ENCODE results near the gene STX18. TPM values are rescaled to one million over a fixed set of nuclear protein-coding genes. Genes with fewer than 3 reads are reported as not detected.

The STX18 gene
- total and polyA plus RNA-seq, 10 of the 15 experiments (the other 5 are each of a cell fraction or from before 2014, with no cell fraction given): 8.2 to 46.6 (median 31.1) TPM

- intact Hi-C loops (cut with micrococcal nuclease; ENCODE audit: unreplicated experiment) (no loop called here), in situ Hi-C loops (cut with MboI) (no loop called here)
- no peak for FAIRE-seq
- BruUV-seq (replicated peaks): no TSS peak
- Histone ChIP-seq H3K9ac (ENCODE audit: control insufficient read depth, insufficient read depth, low read length) (no peak overlapping the region), H3K4me3 (no peak overlapping the region), H3K27me3 (replicated peaks in 1 of 2; ENCODE audit: control insufficient read depth in 2 of 2, insufficient read depth in 2 of 2, low read length in 1 of 2) (no peaks in the 10 kb centered on the region), H3K9me3 (replicated peaks; ENCODE audit: control insufficient read depth, insufficient read depth, low read length) (no peaks in the 10 kb centered on the region), H3K79me2 (ENCODE audit: control insufficient read depth, insufficient read depth, low read length) (peaks cover 40% of the 10 kb centered on the region), H3K4me2 (ENCODE audit: control insufficient read depth, insufficient read depth) (no peak overlapping the region), H3K4me1 (ENCODE audit: control insufficient read depth, insufficient read depth, low read length) (peaks cover 18% of the 10 kb centered on the region), H3K36me3 (ENCODE audit: control insufficient read depth in 2 of 2, insufficient read depth in 2 of 2, low read length in 1 of 2) (peaks cover 5 to 17% of the 10 kb centered on the region in 2 experiments), H2AFZ (ENCODE audit: control insufficient read depth, low read depth, low read length) (no peak overlapping the region), H3K27ac (ENCODE audit: control insufficient read depth, insufficient read depth) (no peak overlapping the region), H4K20me1 (ENCODE audit: control insufficient read depth, insufficient read depth) (no peaks in the 10 kb centered on the region)
- ChIA-PET CTCF (interaction anchor here (0.8 to 1.2 kb wide), 2 partner anchors 21 to 50 kb away, joined by 3 to 4 read pairs; no protein-coding TSS in a partner anchor), RAD21 (ENCODE audit: unreplicated experiment) (interaction anchor here (1.3 kb wide), 1 partner anchor 11 kb away, joined by 3 read pairs; no protein-coding TSS in a partner anchor), SMC1A (ENCODE audit: uncharacterized antibody, unreplicated experiment) (interaction anchor here (0.8 to 14.4 kb wide), 3 partner anchors 8 to 37 kb away, joined by 3 to 175 read pairs (median 5); partner anchors contain the start of gene STX18), POLR2A (interaction anchor here (1.4 kb wide), 1 partner anchor 11 kb away, joined by 3 read pairs; no protein-coding TSS in a partner anchor)
- no peak for DNase-seq (ENCODE audit: low read depth, low spot score)
- 98% methylated on average over 5 of the region's 5 CpGs for WGBS (ENCODE audit: insufficient coverage, insufficient replicate concordance, low lambda C conversion rate, missing lambda C conversion rate)
- TF ChIP-seq KDM1A (IDR thresholded peaks at IDR 0.05; ENCODE audit: borderline replicate concordance): no peak
- no peak for TF ChIP-seq TBL1XR1 (IDR thresholded peaks at IDR 0.05; ENCODE audit: low read depth, low read length)
- ATAC-seq: no peak
Observed at GRCh38 chr4:4529392-4529791, 12.5 kb downstream of the STX18 start.

GRCh38 chr4:4526401-4526800, 15.4 kb downstream of the STX18 start:
- Histone ChIP-seq H3K36me3 (ENCODE audit: control insufficient read depth in 2 of 2, insufficient read depth in 2 of 2, low read length in 1 of 2) (peaks cover 5 to 11% of the 10 kb centered on the region in 2 experiments), H2AFZ (ENCODE audit: control insufficient read depth, low read depth, low read length) (no peak overlapping the region), H3K79me2 (ENCODE audit: control insufficient read depth, insufficient read depth, low read length) (peaks cover 45% of the 10 kb centered on the region), H4K20me1 (ENCODE audit: control insufficient read depth, insufficient read depth) (no peaks in the 10 kb centered on the region), H3K4me2 (ENCODE audit: control insufficient read depth, insufficient read depth) (no peak overlapping the region), H3K4me1 (ENCODE audit: control insufficient read depth, insufficient read depth, low read length) (peaks cover 25% of the 10 kb centered on the region), H3K9ac (ENCODE audit: control insufficient read depth, insufficient read depth, low read length) (no peak overlapping the region), H3K27me3 (replicated peaks in 1 of 2; ENCODE audit: control insufficient read depth in 2 of 2, insufficient read depth in 2 of 2, low read length in 1 of 2) (no peaks in the 10 kb centered on the region), H3K4me3 (no peak overlapping the region), H3K9me3 (replicated peaks; ENCODE audit: control insufficient read depth, insufficient read depth, low read length) (no peaks in the 10 kb centered on the region), H3K27ac (ENCODE audit: control insufficient read depth, insufficient read depth) (no peak overlapping the region)
- FAIRE-seq (no peak), ATAC-seq (no peak), DNase-seq (ENCODE audit: low read depth, low spot score) (no peak)
- in situ Hi-C loops (cut with MboI): no loop called here
- CTCF ChIA-PET: interaction anchor here (0.9 to 8.8 kb wide), 6 partner anchors 14 to 43 kb away, joined by 3 to 134 read pairs (median 6); partner anchors contain the start of gene STX18
- intact Hi-C loops (cut with micrococcal nuclease; ENCODE audit: unreplicated experiment): no loop called here
- POLR2A ChIA-PET: interaction anchor here (0.7 to 2.8 kb wide), 2 partner anchors 9 to 24 kb away, joined by 4 to 9 read pairs; no protein-coding TSS in a partner anchor
- SMC1A ChIA-PET (ENCODE audit: uncharacterized antibody, unreplicated experiment): interaction anchor here (0.7 to 14.4 kb wide), 8 partner anchors 10 to 354 kb away, joined by 3 to 175 read pairs (median 6); partner anchors contain the start of gene STX18
- BruUV-seq (replicated peaks): no TSS peak
- RAD21 ChIA-PET (ENCODE audit: unreplicated experiment): interaction anchor here (4.9 to 6.3 kb wide), 2 partner anchors 14 to 37 kb away, joined by 47 to 58 read pairs; partner anchors contain the start of gene STX18
- 85% methylated on average over 6 of the region's 6 CpGs for WGBS (ENCODE audit: insufficient coverage, insufficient replicate concordance, low lambda C conversion rate, missing lambda C conversion rate)
- TF ChIP-seq BHLHE40 (IDR thresholded peaks at IDR 0.05; ENCODE audit: borderline replicate concordance in 1 of 2, low read depth in 2 of 2, low read length in 1 of 2) (no peak), GABPA (IDR thresholded peaks at IDR 0.05; ENCODE audit: low read depth) (no peak), FOXM1 (IDR thresholded peaks at IDR 0.05; ENCODE audit: low read depth, low read length) (no peak), BCL11A (IDR thresholded peaks at IDR 0.05; ENCODE audit: low read depth, low read length) (no peak), JUNB (IDR thresholded peaks at IDR 0.05) (no peak), ZNF274 (IDR thresholded peaks at IDR 0.05; ENCODE audit: insufficient read depth, insufficient read length) (no peak), IRF4 (IDR thresholded peaks at IDR 0.05; ENCODE audit: low read depth, low read length) (no peak)
- TF ChIP-seq, protein P1, sequence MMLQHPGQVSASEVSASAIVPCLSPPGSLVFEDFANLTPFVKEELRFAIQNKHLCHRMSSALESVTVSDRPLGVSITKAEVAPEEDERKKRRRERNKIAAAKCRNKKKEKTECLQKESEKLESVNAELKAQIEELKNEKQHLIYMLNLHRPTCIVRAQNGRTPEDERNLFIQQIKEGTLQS (IDR thresholded peaks at IDR 0.05; ENCODE audit: borderline replicate concordance, extremely low read depth, low read depth, low read length): no peak
- TF ChIP-seq, protein P2, sequence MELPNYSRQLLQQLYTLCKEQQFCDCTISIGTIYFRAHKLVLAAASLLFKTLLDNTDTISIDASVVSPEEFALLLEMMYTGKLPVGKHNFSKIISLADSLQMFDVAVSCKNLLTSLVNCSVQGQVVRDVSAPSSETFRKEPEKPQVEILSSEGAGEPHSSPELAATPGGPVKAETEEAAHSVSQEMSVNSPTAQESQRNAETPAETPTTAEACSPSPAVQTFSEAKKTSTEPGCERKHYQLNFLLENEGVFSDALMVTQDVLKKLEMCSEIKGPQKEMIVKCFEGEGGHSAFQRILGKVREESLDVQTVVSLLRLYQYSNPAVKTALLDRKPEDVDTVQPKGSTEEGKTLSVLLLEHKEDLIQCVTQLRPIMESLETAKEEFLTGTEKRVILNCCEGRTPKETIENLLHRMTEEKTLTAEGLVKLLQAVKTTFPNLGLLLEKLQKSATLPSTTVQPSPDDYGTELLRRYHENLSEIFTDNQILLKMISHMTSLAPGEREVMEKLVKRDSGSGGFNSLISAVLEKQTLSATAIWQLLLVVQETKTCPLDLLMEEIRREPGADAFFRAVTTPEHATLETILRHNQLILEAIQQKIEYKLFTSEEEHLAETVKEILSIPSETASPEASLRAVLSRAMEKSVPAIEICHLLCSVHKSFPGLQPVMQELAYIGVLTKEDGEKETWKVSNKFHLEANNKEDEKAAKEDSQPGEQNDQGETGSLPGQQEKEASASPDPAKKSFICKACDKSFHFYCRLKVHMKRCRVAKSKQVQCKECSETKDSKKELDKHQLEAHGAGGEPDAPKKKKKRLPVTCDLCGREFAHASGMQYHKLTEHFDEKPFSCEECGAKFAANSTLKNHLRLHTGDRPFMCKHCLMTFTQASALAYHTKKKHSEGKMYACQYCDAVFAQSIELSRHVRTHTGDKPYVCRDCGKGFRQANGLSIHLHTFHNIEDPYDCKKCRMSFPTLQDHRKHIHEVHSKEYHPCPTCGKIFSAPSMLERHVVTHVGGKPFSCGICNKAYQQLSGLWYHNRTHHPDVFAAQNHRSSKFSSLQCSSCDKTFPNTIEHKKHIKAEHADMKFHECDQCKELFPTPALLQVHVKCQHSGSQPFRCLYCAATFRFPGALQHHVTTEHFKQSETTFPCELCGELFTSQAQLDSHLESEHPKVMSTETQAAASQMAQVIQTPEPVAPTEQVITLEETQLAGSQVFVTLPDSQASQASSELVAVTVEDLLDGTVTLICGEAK (IDR thresholded peaks at IDR 0.05; ENCODE audit: borderline replicate concordance): no peak
